GM19468 (cell line): ENCODE data around the gene FAM241A.
"Not testable (repeated sequence)": the region's sequence is repeated elsewhere in the genome, so short reads cannot be mapped to it uniquely, and the experiment has no call there.

Experiments used
- ATAC-seq: cut with Tn5 transposase; IDR thresholded peaks from one replicate; pipeline ENCODE4 v1.9.1; 2021; ENCODE audit warnings: mild to moderate bottlenecking, moderate library complexity, moderate number of reproducible peaks; ENCODE audit not compliant: unreplicated experiment; ENCODE audit errors: extremely low read depth

The FAM241A gene

GRCh38 chr4:112145326-112145789, at the start of gene FAM241A:
Gene FAM241A, plus strand, starts transcription at chr4:112145454. Its CDS starts 127 bp downstream, at chr4:112145581.
- ATAC-seq = peak; percentile 55

- no peak for ATAC-seq
These were observed 46.3 kb upstream of the FAM241A start for GRCh38 chr4:112098841-112099530.

GRCh38 chr4:112099701-112100297, 45.5 kb upstream of the FAM241A start:
- ATAC-seq = no peak

- no peak for ATAC-seq
These were observed 42.3 kb upstream of the FAM241A start for GRCh38 chr4:112102875-112103370.

GRCh38 chr4:112105201-112105969, 39.9 kb upstream of the FAM241A start:
- ATAC-seq = no peak

- no peak for ATAC-seq
These were observed 35.7 kb upstream of the FAM241A start for GRCh38 chr4:112109360-112110058.

GRCh38 chr4:112110059-112110425, 35.2 kb upstream of the FAM241A start:
- no peak for ATAC-seq

- ATAC-seq = no peak
These were observed 33.9 kb upstream of the FAM241A start for GRCh38 chr4:112111306-112111705.

- not testable (repeated sequence) for ATAC-seq
These were observed 33.2 kb upstream of the FAM241A start for GRCh38 chr4:112112095-112112494.

- ATAC-seq = no peak
These were observed 32.6 kb upstream of the FAM241A start for GRCh38 chr4:112112590-112113170.

- no peak for ATAC-seq
These were observed 31.4 kb upstream of the FAM241A start for GRCh38 chr4:112113864-112114263.

- ATAC-seq = no peak
These were observed 30.8 kb upstream of the FAM241A start for GRCh38 chr4:112114452-112114851.

- no peak for ATAC-seq
These were observed 26.4 kb upstream of the FAM241A start for GRCh38 chr4:112118742-112119352.

GRCh38 chr4:112119353-112119783, 25.9 kb upstream of the FAM241A start:
- peak; percentile 69 for ATAC-seq

- no peak for ATAC-seq
These were observed 25.2 kb upstream of the FAM241A start for GRCh38 chr4:112120021-112120420.

GRCh38 chr4:112125416-112125815, 19.8 kb upstream of the FAM241A start:
- ATAC-seq = no peak

- no peak for ATAC-seq
These were observed 18.1 kb upstream of the FAM241A start for GRCh38 chr4:112127048-112127637.

GRCh38 chr4:112127803-112128202, 17.5 kb upstream of the FAM241A start:
- no peak for ATAC-seq

- ATAC-seq = peak; percentile 18
These were observed 16.8 kb upstream of the FAM241A start for GRCh38 chr4:112128452-112128851.
